D341Med (cell line): ENCODE results near the gene VSIG10L.

Experiments
- DNase-seq: peaks from one replicate; pipeline ENCODE4 v3.0.0; 2012; ENCODE audit warnings: low spot score

The VSIG10L gene

DNA sequence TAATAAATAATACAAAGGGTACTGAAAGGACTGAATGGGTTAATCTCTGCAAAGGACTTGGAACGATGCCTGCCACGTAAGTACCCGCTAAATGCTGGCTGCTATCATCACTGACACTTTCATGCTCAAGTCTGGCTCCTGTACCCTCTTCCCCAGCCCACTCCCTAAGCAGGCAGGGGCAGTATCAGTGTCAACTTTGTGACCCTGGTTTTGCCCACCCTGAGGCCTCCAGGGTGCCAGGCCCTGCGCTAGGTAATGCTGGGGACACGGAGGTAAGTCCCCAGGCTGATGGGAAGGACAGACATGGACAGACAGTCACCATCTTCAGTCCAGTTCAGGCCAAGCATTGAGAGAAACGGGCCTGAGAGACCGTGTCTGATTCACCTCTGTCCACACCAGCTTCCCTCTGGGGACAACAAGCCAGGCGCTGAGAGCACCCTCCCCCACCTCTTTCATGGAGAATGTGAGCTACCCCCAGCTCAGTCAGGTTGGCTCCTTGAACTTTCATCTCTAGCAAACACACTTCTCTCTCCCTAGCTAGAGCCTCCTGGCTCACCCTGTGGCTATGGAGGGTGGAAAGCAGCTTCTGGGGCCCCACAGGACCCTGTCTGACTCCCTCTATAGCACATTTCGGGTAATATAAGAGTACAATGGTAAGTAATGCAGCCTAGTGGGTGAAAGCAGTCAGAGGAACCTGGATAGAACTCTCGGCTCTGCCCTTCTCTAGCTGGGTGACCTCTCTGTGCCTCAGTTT is 23.4 kb upstream of the VSIG10L start:
- no peak for DNase-seq

DNA sequence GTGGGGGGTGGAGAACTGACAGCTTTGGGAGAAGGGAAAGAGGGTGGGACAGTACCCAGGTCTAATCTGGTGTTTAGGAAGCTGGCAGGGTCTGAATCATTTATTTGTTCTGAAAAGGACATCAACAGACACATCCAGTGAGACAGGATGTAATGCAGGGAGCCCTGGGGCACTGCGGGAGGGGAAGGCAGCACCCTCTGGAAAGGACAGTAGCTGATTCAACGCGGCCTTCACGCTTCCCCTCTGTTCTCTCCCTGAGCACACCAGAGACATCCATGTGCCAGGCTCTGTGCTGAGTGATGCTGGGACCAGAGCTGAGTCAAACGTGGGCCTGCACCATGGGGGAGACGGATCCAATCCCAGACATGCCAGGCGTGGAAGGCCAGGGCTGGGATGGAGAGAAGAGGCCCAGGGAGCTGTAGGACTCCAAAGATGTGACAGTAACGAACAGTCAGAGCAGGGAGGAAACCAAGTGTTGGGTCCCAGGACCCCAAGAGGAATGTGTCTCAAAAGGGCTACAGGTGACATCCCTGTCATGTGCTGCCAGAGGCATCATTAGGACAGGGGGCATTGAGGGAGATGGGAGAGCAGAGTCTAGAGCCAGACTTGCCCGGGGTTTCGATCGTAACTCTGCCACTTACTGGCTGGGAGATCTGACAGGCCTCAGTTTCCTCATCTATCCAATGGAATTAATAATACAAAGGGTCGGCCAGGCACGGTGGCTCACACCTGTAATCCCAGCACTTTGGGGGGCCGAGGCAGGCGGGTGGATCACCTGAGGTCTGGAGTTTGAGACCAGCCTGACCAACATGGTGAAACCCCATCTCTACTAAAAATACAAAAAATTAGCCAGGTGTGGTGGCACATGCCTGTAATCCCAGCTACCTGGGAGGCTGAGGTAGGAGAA is 22.5 kb upstream of the VSIG10L start:
- DNase-seq = no peak

DNA sequence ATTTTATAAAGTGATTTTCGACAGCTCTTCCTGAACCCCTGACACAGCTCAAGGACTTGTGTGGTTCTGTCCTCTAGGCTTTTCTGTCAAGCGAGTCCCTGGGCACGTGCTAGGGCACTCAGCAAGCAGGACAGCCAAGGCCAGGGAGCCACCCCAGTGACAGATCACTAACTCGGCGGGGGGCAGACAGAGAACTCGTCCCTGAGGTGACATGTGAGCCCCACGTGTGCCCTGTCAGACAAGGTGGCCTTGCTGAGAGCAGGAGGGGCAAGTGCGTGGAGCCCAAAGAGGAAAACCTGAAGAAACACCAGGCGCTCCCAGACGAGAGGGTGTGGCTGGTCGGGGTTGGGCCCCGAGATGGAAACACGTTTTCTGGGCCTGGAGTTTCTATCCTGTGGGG is 19.3 kb upstream of the VSIG10L start:
- DNase-seq = no peak

- DNase-seq = no peak
Observed at GRCh38 chr19:51359294-51359693, 17.4 kb upstream of the VSIG10L start.

GRCh38 chr19:51357952-51358351 is 16.0 kb upstream of the VSIG10L start:
- DNase-seq = no peak

DNA sequence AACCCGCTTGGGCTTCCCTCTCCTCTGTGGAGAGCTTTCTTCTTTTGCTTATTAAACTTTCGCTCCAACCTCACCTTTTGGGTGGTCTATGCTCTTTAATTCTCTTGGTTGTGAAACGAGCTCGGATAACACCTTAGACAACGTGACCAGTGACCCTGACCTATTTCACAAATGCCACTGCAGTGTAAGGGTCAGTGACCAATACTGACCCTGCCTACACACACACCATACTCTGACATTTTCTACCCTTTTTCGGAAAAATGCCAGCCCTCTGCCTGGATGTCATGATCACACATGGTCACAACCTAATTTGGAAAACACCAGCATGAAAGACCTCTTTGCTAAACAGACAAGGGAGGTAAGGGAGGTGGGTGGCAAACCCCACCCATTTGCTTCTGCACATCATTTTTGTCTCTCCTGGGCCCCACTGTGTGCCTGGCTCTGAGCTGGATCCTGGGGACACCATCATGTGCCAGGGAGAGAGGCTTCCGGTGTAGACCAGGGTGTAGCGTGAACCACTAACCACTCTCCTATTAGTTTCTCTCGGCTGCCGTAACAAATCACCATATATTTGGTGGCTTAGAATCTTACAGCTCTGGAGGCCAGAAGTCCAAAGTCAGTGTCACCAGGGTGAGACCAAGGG is 14.3 kb upstream of the VSIG10L start:
- DNase-seq = no peak

DNA sequence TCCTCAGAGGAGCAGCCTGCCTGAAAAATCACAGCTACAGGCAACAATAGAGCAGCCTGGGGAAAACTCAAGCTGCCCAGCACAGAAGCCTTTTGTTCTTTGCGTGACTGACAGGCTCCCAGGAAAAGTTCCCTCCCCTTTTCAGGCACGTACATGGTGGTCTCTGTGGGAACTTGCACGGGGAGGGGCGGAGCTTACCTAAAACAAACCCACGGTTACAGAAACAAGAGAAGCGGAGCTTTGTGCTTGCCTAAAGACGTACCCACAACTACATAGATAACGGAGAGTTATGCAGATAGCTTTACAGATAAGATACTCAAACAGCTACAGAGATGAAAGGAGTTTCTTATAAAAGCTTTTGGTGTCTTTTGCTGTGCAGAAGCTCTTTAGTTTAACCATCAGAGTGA is 12.8 kb upstream of the VSIG10L start:
- no peak for DNase-seq

DNA sequence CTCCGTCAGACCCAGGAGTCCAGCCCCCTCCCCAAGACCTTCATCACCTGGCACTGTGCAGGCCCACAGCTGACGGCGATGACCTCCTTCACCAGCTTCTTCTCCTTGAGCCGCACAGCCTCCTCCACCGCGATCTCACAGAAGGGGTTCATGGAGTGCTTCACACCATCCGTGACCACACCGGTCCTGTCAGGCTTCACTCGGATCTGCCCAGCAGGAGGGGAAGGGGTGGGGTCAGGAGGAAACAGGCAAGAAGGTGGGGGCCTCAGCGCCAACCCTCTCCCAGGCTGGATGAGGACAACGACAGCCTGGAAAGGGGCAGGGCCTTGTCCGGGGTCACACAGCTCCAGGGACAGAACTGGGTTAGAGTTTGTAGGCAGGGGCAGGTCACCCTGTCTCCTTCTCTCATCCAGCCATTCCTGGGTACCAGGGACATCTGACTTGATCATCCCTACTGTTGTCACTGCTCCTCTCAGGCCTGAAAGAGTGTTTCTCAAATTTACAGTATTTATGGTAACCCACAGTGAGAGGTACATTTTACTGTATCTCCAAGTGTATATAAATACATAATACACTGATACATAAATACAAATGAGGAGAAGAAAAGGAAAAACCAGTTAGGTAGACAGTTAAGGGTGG is 12.3 kb upstream of the VSIG10L start:
- no peak for DNase-seq

- DNase-seq = no peak
Observed at GRCh38 chr19:51352783-51353360, 10.9 kb upstream of the VSIG10L start.

- no peak for DNase-seq
Observed at GRCh38 chr19:51351266-51351990, 9.5 kb upstream of the VSIG10L start.

DNA sequence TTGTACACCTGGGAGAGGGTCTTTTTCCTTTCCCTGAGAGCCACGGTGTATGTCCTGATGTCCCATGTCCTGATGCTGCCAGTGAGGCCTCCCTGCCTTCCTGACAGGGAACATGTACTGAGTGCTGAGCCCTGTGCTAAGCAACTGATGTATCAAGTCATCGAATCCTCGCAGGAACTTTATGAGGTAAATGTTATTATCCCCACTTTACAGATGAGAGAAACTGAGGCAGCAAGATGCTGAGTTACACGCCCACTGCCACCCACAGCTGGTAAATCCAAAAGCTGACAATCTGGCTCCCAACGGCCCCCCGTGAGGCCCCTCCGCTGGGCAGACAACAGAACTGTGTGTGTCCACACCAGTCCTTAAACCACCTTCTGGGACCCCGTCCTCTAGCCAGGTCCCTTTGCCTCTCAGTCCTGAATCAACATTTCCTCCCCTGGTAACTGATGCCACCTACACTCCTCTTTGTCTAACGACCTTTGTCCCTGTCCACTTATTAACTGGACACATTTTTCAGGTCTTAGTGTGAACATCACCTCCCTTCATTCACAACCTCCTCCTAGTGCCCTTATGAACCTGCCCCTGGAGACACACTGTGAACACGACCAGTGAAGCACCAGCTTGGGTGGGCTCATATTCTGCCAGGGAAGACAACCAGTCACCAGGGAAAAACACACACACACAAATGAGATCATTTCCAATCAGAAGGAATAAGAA is 5.4 kb upstream of the VSIG10L start:
- DNase-seq = no peak

GRCh38 chr19:51346742-51347141 is 4.8 kb upstream of the VSIG10L start:
- DNase-seq = no peak

DNA sequence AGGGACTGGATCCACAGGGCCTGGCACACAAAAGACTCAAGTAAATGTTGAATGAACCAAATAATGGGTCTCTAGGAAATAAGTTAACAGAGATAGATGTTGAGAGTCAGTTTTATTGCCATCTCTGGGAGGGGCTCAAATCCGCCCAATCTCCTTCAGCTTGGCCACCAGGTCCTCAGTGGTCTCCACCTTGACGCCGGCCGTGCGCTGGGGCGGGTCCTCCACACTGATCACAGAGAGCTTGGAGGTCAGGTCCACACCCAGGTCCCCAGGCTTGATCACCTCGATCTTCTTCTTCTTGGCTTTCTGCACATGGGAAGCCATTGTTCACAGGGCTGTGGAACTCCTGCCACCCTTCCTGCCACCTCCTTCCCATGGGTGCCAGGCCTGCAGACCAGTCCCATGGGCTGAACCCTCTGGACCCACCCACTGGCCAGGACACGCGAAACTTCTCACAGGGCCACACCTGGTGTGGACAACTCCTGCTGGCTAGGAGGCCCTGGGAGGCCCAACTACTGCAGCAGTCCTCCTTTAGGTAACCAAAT is 3.2 kb upstream of the VSIG10L start:
- no peak for DNase-seq

GRCh38 chr19:51342631-51343569 is 961 bp upstream of the VSIG10L start:
- no peak for DNase-seq

DNA sequence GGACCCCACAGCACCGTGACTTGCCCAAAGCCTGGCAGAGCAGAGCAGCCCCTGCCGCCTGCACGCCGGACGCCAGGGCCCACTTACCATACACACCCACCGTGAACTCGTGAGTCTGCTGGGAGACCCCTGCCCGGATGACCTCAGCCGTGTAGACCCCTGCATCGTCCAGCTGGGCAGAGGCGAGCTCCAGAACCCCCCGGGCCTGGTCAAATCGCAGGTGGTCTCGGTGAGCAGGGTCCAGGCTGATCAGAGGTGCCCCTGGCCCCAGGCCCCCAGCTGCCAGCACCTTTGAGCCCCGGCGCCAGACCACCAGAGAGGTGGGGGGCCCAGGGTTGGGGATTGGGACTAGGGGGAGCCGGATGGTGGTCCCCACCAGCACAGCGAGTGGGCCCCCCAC is 873 bp downstream of the VSIG10L start:
- DNase-seq = no peak

- peak; percentile 99 for DNase-seq
Observed at GRCh38 chr19:51339687-51340656, 2.0 kb downstream of the VSIG10L start.

DNA sequence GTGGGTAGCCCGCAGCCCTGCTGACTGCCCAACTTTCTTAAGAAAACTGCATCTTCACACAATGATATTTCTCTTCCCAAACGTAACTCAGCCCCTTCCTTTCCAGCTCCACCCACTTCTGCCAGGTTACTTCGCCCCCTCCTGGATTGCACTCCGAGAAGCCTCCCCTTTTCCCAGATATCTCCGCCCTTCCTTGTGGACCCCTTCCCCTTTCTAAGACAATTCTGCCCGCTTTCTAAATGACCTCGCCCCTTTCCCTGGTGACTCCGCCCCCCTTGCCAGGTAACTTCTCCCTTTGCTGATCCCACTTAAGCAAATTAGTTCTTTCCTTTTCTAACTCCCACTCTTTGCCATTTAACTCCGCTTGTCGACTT is 2.6 kb downstream of the VSIG10L start:
- DNase-seq = no peak
